A673 (cell line): ENCODE data around the gene ITM2B.

Experiments
- CTCF ChIP-seq: fragments of 300-800, 200-600 bp; sonication (generic); conservative IDR thresholded peaks from 2 replicates; pipeline ENCODE4 v1.5.1; 2017; ENCODE audit warnings: low read depth, mild to moderate bottlenecking, antibody characterized with exemption, low read length, moderate library complexity, mixed read lengths
- EZH2 ChIP-seq: fragments of 200-600 bp; sonication (generic); IDR thresholded peaks from 2 replicates; pipeline ENCODE4 v1.6.1; 2017; ENCODE audit warnings: borderline replicate concordance, low read depth, mild to moderate bottlenecking, mixed read lengths, antibody characterized with exemption, low read length; ENCODE audit not compliant: poor library complexity, severe bottlenecking

GRCh38 chr13:48318377-48318811, 85.4 kb downstream of the ITM2B start:
- TF ChIP-seq CTCF: no peak
- TF ChIP-seq EZH2: no peak
